ENCODE data around the gene SGF29.

GRCh38 chr16:28585674-28586073 lies 32.0 kb downstream of the SGF29 start:
- TF ChIP-seq CTCF (conservative IDR thresholded peaks at IDR 0.05) = no peak
- no peak for TF ChIP-seq ZFX (IDR thresholded peaks at IDR 0.05)
